Fibroblast of skin of right biceps (primary cell): ENCODE measurements around the gene PRR14.

Experiments used
- DNase-seq: peaks from one replicate; pipeline ENCODE4 v3.0.0-alpha.2; 2013

The PRR14 gene

GRCh38 chr16:30660424-30661261, 9.9 kb downstream of the PRR14 start:
- DNase-seq: peak; percentile 36

GRCh38 chr16:30662449-30662848, 11.7 kb downstream of the PRR14 start:
- no peak for DNase-seq

GRCh38 chr16:30663038-30663437, 12.3 kb downstream of the PRR14 start:
- no peak for DNase-seq

GRCh38 chr16:30663820-30664219, 13.1 kb downstream of the PRR14 start:
- DNase-seq: no peak

- no peak for DNase-seq
Measured at GRCh38 chr16:30664616-30665109, 13.9 kb downstream of the PRR14 start.

GRCh38 chr16:30665155-30665829, 14.5 kb downstream of the PRR14 start:
- DNase-seq: no peak

- no peak for DNase-seq
Measured at GRCh38 chr16:30665830-30666190, 15.1 kb downstream of the PRR14 start.

- peak; percentile 20 for DNase-seq
Measured at GRCh38 chr16:30666681-30667080, 15.9 kb downstream of the PRR14 start.

- DNase-seq: no peak
Measured at GRCh38 chr16:30667361-30667905, 16.7 kb downstream of the PRR14 start.

- DNase-seq: no peak
Measured at GRCh38 chr16:30668393-30668792, 17.6 kb downstream of the PRR14 start.

GRCh38 chr16:30669026-30669902, 18.5 kb downstream of the PRR14 start:
- no peak for DNase-seq

GRCh38 chr16:30669903-30670824, 19.4 kb downstream of the PRR14 start:
- DNase-seq: no peak

- no peak for DNase-seq
Measured at GRCh38 chr16:30675143-30675542, 24.4 kb downstream of the PRR14 start.

GRCh38 chr16:30677931-30678585, 27.3 kb downstream of the PRR14 start:
- no peak for DNase-seq

- DNase-seq: no peak
Measured at GRCh38 chr16:30678586-30678970, 27.8 kb downstream of the PRR14 start.

GRCh38 chr16:30680326-30680725, 29.6 kb downstream of the PRR14 start:
- no peak for DNase-seq

- DNase-seq: no peak
Measured at GRCh38 chr16:30688701-30689100, 37.9 kb downstream of the PRR14 start.

- no peak for DNase-seq
Measured at GRCh38 chr16:30691907-30692306, 41.1 kb downstream of the PRR14 start.

GRCh38 chr16:30692396-30693064, 41.8 kb downstream of the PRR14 start:
- no peak for DNase-seq

- no peak for DNase-seq
Measured at GRCh38 chr16:30694926-30695693, 44.4 kb downstream of the PRR14 start.
